GM18909 (cell line): Measurements from ENCODE around the gene CDCP1.

Experiments
- ATAC-seq: cut with Tn5 transposase; IDR thresholded peaks from one replicate; pipeline ENCODE4 v1.9.1; 2021; ENCODE audit warnings: mild to moderate bottlenecking; ENCODE audit not compliant: unreplicated experiment, poor library complexity

CDCP1 gene

GRCh38 chr3:45145681-45146614, at the start of gene CDCP1:
Gene CDCP1 (minus strand): TSS chr3:45146378. CDS start chr3:45146287, 91 bp downstream.
- ATAC-seq: no peak

GRCh38 chr3:45194791-45195190, 48.6 kb upstream of the CDCP1 start:
- no peak for ATAC-seq

- no peak for ATAC-seq
These were observed 45.8 kb upstream of the CDCP1 start for GRCh38 chr3:45191924-45192417.

- no peak for ATAC-seq
These were observed 45.2 kb upstream of the CDCP1 start for GRCh38 chr3:45191424-45191823.

- ATAC-seq: no peak
These were observed 42.8 kb upstream of the CDCP1 start for GRCh38 chr3:45188719-45189659.

- ATAC-seq: no peak
These were observed 41.5 kb upstream of the CDCP1 start for GRCh38 chr3:45187694-45188141.

- ATAC-seq: no peak
These were observed 40.7 kb upstream of the CDCP1 start for GRCh38 chr3:45186871-45187270.

GRCh38 chr3:45185461-45185860, 39.3 kb upstream of the CDCP1 start:
- no peak for ATAC-seq

GRCh38 chr3:45185052-45185451, 38.9 kb upstream of the CDCP1 start:
- no peak for ATAC-seq

GRCh38 chr3:45183872-45184262, 37.7 kb upstream of the CDCP1 start:
- ATAC-seq: no peak

GRCh38 chr3:45182915-45183871, 37.0 kb upstream of the CDCP1 start:
- ATAC-seq: no peak

- no peak for ATAC-seq
These were observed 35.3 kb upstream of the CDCP1 start for GRCh38 chr3:45181496-45181895.

- ATAC-seq: no peak
These were observed 34.7 kb upstream of the CDCP1 start for GRCh38 chr3:45180899-45181298.

- ATAC-seq: no peak
These were observed 33.9 kb upstream of the CDCP1 start for GRCh38 chr3:45180051-45180450.

GRCh38 chr3:45179163-45179562, 33.0 kb upstream of the CDCP1 start:
- ATAC-seq: no peak

GRCh38 chr3:45178183-45179023, 32.2 kb upstream of the CDCP1 start:
- no peak for ATAC-seq

- no peak for ATAC-seq
These were observed 30.7 kb upstream of the CDCP1 start for GRCh38 chr3:45176912-45177311.

- ATAC-seq: no peak
These were observed 28.1 kb upstream of the CDCP1 start for GRCh38 chr3:45174234-45174633.

- no peak for ATAC-seq
These were observed 27.6 kb upstream of the CDCP1 start for GRCh38 chr3:45173776-45174175.
